ENCODE measurements around the gene AGPAT3. TPM values are rescaled to one million over a fixed set of nuclear protein-coding genes. Genes with fewer than 3 reads are reported as not detected.

The AGPAT3 gene
- total RNA-seq, 1 donor from 2014 or later: 63.2 TPM

DNA sequence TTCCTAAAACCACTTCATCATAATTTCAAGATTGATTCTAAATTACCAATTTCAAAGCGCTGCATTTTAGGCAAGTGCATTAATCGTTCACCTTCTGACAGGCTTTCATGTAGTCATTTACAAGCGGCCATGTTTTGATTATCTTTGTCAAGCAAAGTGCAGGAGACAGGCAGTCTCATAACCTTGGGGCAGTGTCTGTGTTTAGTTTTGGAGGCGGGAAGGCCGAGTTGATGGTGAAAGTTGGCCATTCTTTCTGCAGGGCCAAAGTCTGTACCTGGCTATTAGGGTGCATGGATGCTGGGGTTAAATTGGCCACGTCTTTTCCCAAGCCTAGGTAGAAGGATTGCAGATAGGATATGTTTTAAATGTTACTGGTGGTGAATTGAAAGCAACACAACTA is 2.9 kb downstream of the AGPAT3 start:
- Mint-ChIP-seq H3K36me3 (ENCODE audit: unreplicated experiment) (peaks cover 17% of the 10 kb centered on the region), H3K27ac (ENCODE audit: unreplicated experiment) (no peak overlapping the region), H3K4me1 (ENCODE audit: unreplicated experiment) (peaks cover 32% of the 10 kb centered on the region), H3K9me3 (ENCODE audit: unreplicated experiment) (no peaks in the 10 kb centered on the region), H3K27me3 (ENCODE audit: unreplicated experiment) (no peaks in the 10 kb centered on the region), H3K4me3 (ENCODE audit: unreplicated experiment) (no peak overlapping the region)
- TF ChIP-seq, protein P1, sequence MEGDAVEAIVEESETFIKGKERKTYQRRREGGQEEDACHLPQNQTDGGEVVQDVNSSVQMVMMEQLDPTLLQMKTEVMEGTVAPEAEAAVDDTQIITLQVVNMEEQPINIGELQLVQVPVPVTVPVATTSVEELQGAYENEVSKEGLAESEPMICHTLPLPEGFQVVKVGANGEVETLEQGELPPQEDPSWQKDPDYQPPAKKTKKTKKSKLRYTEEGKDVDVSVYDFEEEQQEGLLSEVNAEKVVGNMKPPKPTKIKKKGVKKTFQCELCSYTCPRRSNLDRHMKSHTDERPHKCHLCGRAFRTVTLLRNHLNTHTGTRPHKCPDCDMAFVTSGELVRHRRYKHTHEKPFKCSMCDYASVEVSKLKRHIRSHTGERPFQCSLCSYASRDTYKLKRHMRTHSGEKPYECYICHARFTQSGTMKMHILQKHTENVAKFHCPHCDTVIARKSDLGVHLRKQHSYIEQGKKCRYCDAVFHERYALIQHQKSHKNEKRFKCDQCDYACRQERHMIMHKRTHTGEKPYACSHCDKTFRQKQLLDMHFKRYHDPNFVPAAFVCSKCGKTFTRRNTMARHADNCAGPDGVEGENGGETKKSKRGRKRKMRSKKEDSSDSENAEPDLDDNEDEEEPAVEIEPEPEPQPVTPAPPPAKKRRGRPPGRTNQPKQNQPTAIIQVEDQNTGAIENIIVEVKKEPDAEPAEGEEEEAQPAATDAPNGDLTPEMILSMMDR (IDR thresholded peaks at IDR 0.05): no peak
- DNase-seq (ENCODE audit: extremely low spot score, unreplicated experiment): no peak

DNA sequence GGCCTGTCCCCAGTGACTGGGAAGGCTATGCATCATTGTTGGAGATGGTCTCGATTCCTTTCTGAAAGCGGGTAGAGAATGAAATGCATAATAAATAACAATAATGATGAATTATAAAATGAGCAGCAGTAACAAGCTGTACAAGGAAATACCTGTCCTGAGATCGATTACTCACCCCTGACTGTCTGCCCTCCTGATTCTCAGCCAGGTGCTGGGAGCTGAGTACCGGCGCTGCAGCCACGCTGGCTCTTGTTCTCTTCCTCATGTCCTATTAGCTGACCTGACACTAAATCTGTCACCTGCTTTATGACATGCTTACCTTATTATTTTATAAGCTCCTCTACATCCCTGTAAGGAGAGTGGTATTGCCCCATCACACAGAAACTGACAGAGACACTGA is 3.4 kb downstream of the AGPAT3 start:
- H3K4me3 Mint-ChIP-seq (ENCODE audit: unreplicated experiment): no peak overlapping the region
- H3K36me3 Mint-ChIP-seq (ENCODE audit: unreplicated experiment): peaks cover 19% of the 10 kb centered on the region
- no peaks in the 10 kb centered on the region for H3K27me3 Mint-ChIP-seq (ENCODE audit: unreplicated experiment)
- H3K4me1 Mint-ChIP-seq (ENCODE audit: unreplicated experiment): peaks cover 36% of the 10 kb centered on the region
- no peak overlapping the region for H3K27ac Mint-ChIP-seq (ENCODE audit: unreplicated experiment)
- DNase-seq (ENCODE audit: extremely low spot score, unreplicated experiment): no peak
- H3K9me3 Mint-ChIP-seq (ENCODE audit: unreplicated experiment): no peaks in the 10 kb centered on the region
- TF ChIP-seq, protein P1 (IDR thresholded peaks at IDR 0.05): no peak

DNA sequence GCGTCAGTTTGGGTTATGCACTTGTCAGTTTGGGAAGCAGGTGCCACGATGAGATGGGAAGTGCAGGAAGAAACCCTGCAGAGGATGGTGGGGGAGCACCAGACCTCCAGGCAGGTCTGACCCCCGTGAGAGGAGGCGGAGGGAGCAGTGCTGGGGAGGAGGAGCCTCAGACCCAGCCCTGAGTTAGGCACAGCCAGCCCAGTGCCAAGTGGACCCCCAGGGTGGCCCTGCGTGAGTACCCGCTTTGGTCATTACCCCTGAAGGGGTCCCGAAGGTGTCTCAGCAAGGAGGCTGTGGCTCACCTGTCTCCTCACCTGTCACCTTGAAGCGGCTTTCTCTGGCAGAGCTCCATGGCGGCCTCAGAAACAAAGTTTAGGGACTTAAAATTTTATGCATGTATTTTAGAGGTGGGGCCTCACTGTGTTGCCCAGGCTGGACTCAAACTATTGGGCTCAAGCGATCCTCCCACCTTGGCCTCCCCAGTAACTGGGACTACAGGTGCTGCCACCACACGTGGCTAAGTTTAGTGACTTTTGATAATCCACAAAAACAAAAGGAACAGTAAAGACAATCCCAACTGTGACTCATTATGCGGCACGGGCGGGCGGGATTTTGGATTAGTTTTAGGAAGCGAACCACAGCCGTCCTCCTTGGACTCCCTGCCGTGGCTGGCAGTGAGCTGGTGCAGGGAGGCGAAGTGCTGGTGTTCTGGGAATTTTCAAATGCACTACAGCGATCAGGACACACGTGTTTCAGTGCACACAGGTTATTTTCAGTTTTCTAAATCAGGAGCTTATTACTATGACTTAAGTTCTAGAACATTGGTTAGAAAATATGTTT is 4.7 kb downstream of the AGPAT3 start:
- Mint-ChIP-seq H3K27ac (ENCODE audit: unreplicated experiment) (no peak overlapping the region), H3K36me3 (ENCODE audit: unreplicated experiment) (peaks cover 19% of the 10 kb centered on the region), H3K4me1 (ENCODE audit: unreplicated experiment) (peaks cover 46% of the 10 kb centered on the region), H3K27me3 (ENCODE audit: unreplicated experiment) (no peaks in the 10 kb centered on the region), H3K4me3 (ENCODE audit: unreplicated experiment) (no peak overlapping the region), H3K9me3 (ENCODE audit: unreplicated experiment) (no peaks in the 10 kb centered on the region)
- no peak for DNase-seq (ENCODE audit: extremely low spot score, unreplicated experiment)
- TF ChIP-seq, protein P1 (IDR thresholded peaks at IDR 0.05): no peak

DNA sequence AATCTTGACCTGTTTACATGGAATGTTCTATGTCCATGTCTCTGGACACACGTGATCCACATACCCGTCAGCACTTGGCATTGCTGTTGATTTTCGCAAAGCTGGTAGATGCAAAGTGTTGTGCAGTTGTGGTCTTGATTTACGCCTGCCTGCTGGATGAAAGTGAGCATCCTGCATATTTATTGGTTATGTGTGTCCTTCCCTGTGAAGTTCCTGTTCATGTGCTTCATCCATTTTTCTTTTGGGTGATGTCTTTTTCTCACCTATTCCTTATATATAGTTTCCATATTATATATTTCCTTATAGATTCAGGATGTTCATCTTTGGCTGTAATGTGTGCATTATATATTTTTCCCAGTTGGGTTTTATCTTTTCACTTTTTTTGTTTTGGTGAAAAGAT is 6.5 kb downstream of the AGPAT3 start:
- Mint-ChIP-seq H3K9me3 (ENCODE audit: unreplicated experiment) (no peaks in the 10 kb centered on the region), H3K27ac (ENCODE audit: unreplicated experiment) (no peak overlapping the region), H3K36me3 (ENCODE audit: unreplicated experiment) (peaks cover 19% of the 10 kb centered on the region), H3K4me3 (ENCODE audit: unreplicated experiment) (no peak overlapping the region), H3K4me1 (ENCODE audit: unreplicated experiment) (peaks cover 56% of the 10 kb centered on the region), H3K27me3 (ENCODE audit: unreplicated experiment) (no peaks in the 10 kb centered on the region)
- TF ChIP-seq, protein P1 (IDR thresholded peaks at IDR 0.05): no peak
- no peak for DNase-seq (ENCODE audit: extremely low spot score, unreplicated experiment)

DNA sequence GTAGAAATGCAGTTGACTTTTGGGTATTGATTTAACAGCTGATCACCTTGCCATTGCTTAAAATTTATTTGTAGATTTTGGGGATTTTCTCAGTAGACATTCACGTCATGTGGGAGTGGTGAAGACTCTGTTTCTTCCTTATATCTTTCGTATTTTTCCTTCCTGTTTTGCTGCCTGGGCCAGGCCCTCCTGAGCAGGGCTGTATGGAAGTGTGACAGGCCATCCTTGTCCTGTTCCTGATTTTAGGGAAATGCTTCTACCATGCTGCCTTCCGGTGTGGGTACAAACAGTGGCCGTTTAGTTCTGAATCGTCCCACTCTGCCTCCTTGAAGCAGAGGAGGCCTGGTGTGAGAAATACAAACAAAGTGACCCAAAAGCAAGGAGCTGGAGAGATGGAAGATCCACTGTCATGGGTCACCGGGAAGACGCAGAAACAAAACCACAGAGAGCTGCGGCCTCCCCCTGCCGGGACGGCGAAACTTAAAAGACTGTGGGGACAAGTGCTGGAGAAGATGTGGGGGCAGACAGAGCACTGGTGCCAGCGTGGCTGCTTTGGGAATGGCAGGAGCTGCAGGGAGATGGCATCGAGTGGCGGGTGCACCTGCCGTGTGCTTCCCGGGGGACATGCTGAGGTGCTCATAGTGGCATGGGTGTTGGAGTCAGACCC is 7.6 kb downstream of the AGPAT3 start:
- Mint-ChIP-seq H3K4me3 (ENCODE audit: unreplicated experiment) (no peak overlapping the region), H3K27ac (ENCODE audit: unreplicated experiment) (peak overlapping the region; percentile 48), H3K36me3 (ENCODE audit: unreplicated experiment) (peaks cover 17% of the 10 kb centered on the region), H3K9me3 (ENCODE audit: unreplicated experiment) (no peaks in the 10 kb centered on the region), H3K4me1 (ENCODE audit: unreplicated experiment) (peaks cover 44% of the 10 kb centered on the region), H3K27me3 (ENCODE audit: unreplicated experiment) (no peaks in the 10 kb centered on the region)
- DNase-seq (ENCODE audit: extremely low spot score, unreplicated experiment): no peak
- TF ChIP-seq, protein P1 (IDR thresholded peaks at IDR 0.05): no peak

Data from osteocyte (in vitro differentiated cells).